Memory B cell (primary cell): ENCODE data around the gene L3MBTL1.

ENCODE experiments used
- ATAC-seq: fragments of 150-1000 bp; cut with Tn5 transposase; 2 replicates; pipeline ENCODE4 v1.10.0; 2021; ENCODE audit warnings: low read depth, mild to moderate bottlenecking, moderate library complexity
- DNase-seq, 2 donors: peaks; one replicate each; pipeline ENCODE4 v3.0.0; 2022; ENCODE audit warnings: low spot score in 2 of 2
- H3K27ac Mint-ChIP-seq: one replicate; pipeline ENCODE4 v1.8.0; 2022; ENCODE audit warnings: mild to moderate bottlenecking, moderate library complexity, mixed read lengths
- H3K27me3 Mint-ChIP-seq: one replicate; pipeline ENCODE4 v1.8.0; 2022; ENCODE audit warnings: mixed read lengths
- H3K36me3 Mint-ChIP-seq: one replicate; pipeline ENCODE4 v1.8.0; 2022; ENCODE audit warnings: mild to moderate bottlenecking, mixed read lengths
- H3K4me1 Mint-ChIP-seq: one replicate; pipeline ENCODE4 v1.8.0; 2022; ENCODE audit warnings: mixed read lengths
- H3K4me3 Mint-ChIP-seq: one replicate; pipeline ENCODE4 v1.8.0; 2022; ENCODE audit warnings: mild to moderate bottlenecking, moderate library complexity, mixed read lengths
- H3K9me3 Mint-ChIP-seq: one replicate; pipeline ENCODE4 v1.8.0; 2022; ENCODE audit warnings: mixed read lengths

Gene L3MBTL1

DNA sequence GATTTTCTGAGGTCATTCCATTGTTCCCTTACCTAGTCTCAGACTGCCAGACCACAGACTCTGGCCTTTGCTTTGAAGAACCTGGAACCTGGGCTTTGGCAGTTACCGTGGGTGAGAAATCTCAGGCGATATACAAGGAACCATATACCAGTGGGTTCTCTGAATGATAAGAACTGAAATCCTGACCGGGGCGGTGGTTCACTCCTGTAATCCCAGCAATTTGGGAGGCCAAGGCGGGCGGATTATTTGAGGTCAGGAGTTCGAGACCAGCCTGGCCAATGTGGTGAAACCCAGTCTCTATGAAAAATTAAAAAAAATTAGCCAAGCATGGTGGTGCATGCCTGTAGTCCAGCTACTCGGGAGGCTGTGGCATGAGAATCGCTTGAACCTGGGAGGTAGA is 37.0 kb downstream of the L3MBTL1 start:
- ATAC-seq (no peak), DNase-seq (no peak)
- H3K4me1 Mint-ChIP-seq, result no peaks in the 10 kb centered on the region
- peaks cover 17% of the 10 kb centered on the region for H3K36me3 Mint-ChIP-seq
- H3K27me3 Mint-ChIP-seq, result peaks cover 2% of the 10 kb centered on the region
- H3K27ac Mint-ChIP-seq, result no peak overlapping the region
- no peak overlapping the region for H3K4me3 Mint-ChIP-seq
- peaks cover 2% of the 10 kb centered on the region for H3K9me3 Mint-ChIP-seq

DNA sequence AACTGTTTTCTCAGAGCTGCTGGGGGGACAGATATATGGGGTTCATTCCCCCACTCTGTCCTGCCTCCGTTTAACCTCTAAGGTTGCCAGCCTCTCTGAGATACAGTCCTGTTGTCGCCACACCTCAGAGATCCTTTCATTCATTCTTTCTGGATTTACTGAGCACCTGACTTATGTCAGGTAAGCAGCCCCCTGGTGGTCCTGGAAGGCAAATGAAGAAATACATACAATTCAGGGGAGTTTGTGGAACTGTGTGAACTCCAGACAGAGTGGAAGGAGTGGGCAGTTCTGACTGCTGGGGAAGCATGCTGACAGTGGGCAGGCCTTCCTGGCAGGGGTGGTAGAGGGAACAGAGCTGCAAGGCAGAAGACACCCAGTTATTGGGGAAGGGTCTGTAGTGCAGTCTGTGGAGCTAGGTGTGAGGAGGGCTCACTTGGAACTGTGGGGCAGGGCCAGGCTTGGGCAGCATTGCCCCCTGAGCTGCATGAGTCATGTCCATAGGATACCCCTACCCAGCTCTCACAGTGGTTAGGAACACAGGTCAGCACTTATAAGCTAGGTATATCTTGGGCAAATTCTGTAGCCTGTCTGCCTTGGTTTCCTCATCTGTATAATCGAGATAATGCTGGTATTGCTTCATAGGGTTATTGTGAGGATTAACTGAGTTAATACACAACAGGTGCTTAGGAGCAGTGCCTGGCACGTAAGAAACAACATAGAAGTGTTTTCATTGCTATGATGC is 38.5 kb downstream of the L3MBTL1 start:
- no peak overlapping the region for H3K4me3 Mint-ChIP-seq
- no peaks in the 10 kb centered on the region for H3K4me1 Mint-ChIP-seq
- peaks cover 17% of the 10 kb centered on the region for H3K36me3 Mint-ChIP-seq
- H3K9me3 Mint-ChIP-seq, result peaks cover 2% of the 10 kb centered on the region
- ATAC-seq, result no peak
- DNase-seq, result no peak
- H3K27ac Mint-ChIP-seq, result no peak overlapping the region
- H3K27me3 Mint-ChIP-seq, result peaks cover 2% of the 10 kb centered on the region

DNA sequence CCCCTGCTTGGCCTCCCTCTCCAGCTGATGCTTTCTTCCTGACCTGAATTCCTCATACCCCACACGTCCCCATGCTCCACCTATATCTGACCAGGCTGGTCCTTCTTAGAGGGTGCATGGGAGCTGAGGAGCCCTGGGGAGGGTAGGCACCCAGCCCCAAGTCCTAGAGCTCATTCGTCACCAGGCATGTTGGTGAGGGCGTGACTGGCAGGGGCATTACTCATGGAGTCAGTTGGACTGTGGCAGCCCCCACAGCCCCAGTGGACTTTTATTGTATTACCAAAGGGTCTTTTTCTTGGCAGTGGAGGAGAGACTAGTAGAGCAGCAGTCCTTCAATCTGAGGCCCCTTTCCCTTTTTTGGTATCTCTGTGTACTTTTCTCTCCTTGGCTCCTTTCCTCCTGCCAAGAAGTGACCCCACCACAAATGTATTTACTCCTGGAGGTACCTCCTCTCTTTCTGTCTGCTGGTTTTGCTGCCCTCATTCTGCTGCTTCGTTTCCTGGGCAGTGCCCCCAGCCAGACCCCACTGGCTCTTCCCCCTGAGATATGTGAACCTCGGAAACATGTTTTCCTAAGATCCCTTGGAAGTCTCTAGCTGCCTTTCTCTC is 40.9 kb downstream of the L3MBTL1 start:
- no peaks in the 10 kb centered on the region for H3K4me1 Mint-ChIP-seq
- peaks cover 2% of the 10 kb centered on the region for H3K27me3 Mint-ChIP-seq
- H3K9me3 Mint-ChIP-seq, result peaks cover 2% of the 10 kb centered on the region
- no peak overlapping the region for H3K27ac Mint-ChIP-seq
- H3K36me3 Mint-ChIP-seq, result peaks cover 18% of the 10 kb centered on the region
- DNase-seq, result no peak
- H3K4me3 Mint-ChIP-seq, result no peak overlapping the region
- ATAC-seq, result no peak

DNA sequence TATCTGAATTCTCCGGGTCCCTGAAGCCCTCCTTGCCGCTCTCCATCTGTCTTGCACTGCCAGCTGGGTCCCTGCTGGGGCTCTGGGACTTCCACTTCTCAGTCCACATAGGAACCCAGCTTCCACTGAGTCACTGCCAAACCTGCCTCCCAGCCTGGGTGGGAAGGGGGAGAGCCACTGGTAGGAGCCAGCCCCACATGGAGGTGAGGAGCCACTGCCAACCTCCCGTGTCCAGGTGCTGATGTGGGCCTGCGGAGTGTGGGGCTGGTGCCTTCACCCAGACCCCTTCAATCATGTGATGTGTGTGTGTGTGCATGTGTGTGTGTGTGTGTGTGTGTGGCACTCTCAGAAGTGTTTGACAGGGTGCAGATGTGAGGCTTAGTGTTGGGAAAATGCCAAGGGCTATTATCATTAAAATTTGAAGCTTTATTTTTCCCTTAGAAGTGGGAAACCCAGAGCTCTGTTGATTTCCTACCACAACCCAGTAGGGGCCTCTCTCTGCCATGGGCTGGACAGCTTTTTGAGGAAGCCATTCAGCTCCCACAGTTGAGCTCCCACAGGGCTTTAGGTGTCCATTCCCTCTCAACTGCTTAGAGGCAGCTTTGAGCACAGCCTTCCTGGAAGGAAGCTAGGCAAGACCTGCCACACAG is 42.0 kb downstream of the L3MBTL1 start:
- Mint-ChIP-seq H3K9me3 (peaks cover 2% of the 10 kb centered on the region), H3K36me3 (peaks cover 18% of the 10 kb centered on the region), H3K27ac (no peak overlapping the region), H3K4me1 (no peaks in the 10 kb centered on the region), H3K4me3 (no peak overlapping the region), H3K27me3 (peaks cover 2% of the 10 kb centered on the region)
- ATAC-seq (no peak), DNase-seq (no peak)

- Mint-ChIP-seq H3K4me1 (no peaks in the 10 kb centered on the region), H3K27me3 (peaks cover 2% of the 10 kb centered on the region), H3K4me3 (no peak overlapping the region), H3K36me3 (peaks cover 18% of the 10 kb centered on the region), H3K27ac (no peak overlapping the region), H3K9me3 (peaks cover 2% of the 10 kb centered on the region)
- DNase-seq, result no peak
- no peak for ATAC-seq
Measured at GRCh38 chr20:43550456-43550855, 43.0 kb downstream of the L3MBTL1 start.

DNA sequence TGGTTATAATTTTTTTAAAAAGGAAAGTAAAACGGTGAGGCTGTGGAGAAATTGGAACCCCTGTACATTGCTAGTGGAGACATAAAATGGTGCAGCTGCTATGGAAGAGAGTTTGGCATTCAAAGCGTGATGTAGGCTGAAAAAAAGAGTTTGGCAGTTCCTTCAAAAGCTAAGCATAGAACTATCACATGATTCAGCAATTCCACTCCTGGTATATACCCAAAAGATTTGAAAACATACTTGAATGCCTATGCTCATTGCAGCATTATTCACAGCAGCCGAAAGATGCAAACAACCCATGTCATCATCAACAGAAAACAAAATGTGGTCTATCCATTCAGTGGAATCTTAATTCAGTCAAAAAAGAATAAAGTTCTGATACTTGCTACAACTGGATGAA is 46.9 kb downstream of the L3MBTL1 start:
- H3K27ac Mint-ChIP-seq, result no peak overlapping the region
- H3K36me3 Mint-ChIP-seq, result peaks cover 4% of the 10 kb centered on the region
- H3K9me3 Mint-ChIP-seq, result no peaks in the 10 kb centered on the region
- no peak overlapping the region for H3K4me3 Mint-ChIP-seq
- no peaks in the 10 kb centered on the region for H3K4me1 Mint-ChIP-seq
- no peaks in the 10 kb centered on the region for H3K27me3 Mint-ChIP-seq
- DNase-seq (no peak), ATAC-seq (no peak)

GRCh38 chr20:43558412-43559146 is 51.1 kb downstream of the L3MBTL1 start, which contains the start of gene SGK2:
SGK2 (plus strand) TSS chr20:43559027; CDS start chr20:43566496, 7,469 bp downstream.
- DNase-seq (no peak), ATAC-seq (no peak)
- Mint-ChIP-seq H3K4me1 (peaks cover 4% of the 10 kb centered on the region), H3K27me3 (no peaks in the 10 kb centered on the region), H3K27ac (no peak within 1 kb of the TSS), H3K4me3 (no peak within 1 kb of the TSS), H3K36me3 (no peaks in the 10 kb centered on the region), H3K9me3 (no peaks in the 10 kb centered on the region)

GRCh38 chr20:43559147-43559987 is 51.9 kb downstream of the L3MBTL1 start:
- Mint-ChIP-seq H3K27me3 (no peaks in the 10 kb centered on the region), H3K27ac (no peak overlapping the region), H3K9me3 (no peaks in the 10 kb centered on the region), H3K4me3 (no peak overlapping the region), H3K36me3 (no peaks in the 10 kb centered on the region), H3K4me1 (peaks cover 4% of the 10 kb centered on the region)
- DNase-seq (no peak), ATAC-seq (no peak)

DNA sequence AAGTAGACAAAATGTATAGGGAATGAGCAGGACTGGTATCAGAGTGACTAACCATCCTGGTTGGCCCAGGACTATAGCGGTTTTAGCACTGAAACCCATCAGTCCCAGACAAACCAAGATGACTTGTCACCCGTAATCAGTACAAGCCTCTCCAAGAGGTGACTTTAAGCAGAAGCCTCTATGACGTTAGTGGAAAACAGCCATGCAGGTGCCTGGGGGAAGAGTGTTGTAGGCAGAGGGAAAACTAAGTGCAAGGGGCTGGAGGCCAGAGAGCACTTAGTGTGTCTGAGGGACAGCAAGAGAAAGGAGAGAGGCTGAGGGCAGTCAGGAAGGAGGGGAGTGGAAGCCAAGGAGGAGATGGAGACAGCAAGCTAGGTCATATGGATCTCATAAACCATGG is 53.5 kb downstream of the L3MBTL1 start:
- DNase-seq, result no peak
- no peak for ATAC-seq
- H3K36me3 Mint-ChIP-seq, result peaks cover 1% of the 10 kb centered on the region
- H3K4me3 Mint-ChIP-seq, result no peak overlapping the region
- H3K4me1 Mint-ChIP-seq, result peaks cover 6% of the 10 kb centered on the region
- no peaks in the 10 kb centered on the region for H3K27me3 Mint-ChIP-seq
- no peak overlapping the region for H3K27ac Mint-ChIP-seq
- no peaks in the 10 kb centered on the region for H3K9me3 Mint-ChIP-seq

- Mint-ChIP-seq H3K4me1 (peaks cover 6% of the 10 kb centered on the region), H3K4me3 (no peak overlapping the region), H3K27ac (peak overlapping the region; percentile 33), H3K9me3 (no peaks in the 10 kb centered on the region), H3K36me3 (peaks cover 1% of the 10 kb centered on the region), H3K27me3 (no peaks in the 10 kb centered on the region)
- DNase-seq, result no peak
- ATAC-seq, result no peak
Measured at GRCh38 chr20:43563429-43563828, 55.9 kb downstream of the L3MBTL1 start.

- Mint-ChIP-seq H3K27ac (no peak overlapping the region), H3K9me3 (no peaks in the 10 kb centered on the region), H3K4me1 (peaks cover 6% of the 10 kb centered on the region), H3K27me3 (no peaks in the 10 kb centered on the region), H3K36me3 (peaks cover 1% of the 10 kb centered on the region), H3K4me3 (no peak overlapping the region)
- ATAC-seq, result no peak
- DNase-seq, result no peak
Measured at GRCh38 chr20:43563991-43564390, 56.5 kb downstream of the L3MBTL1 start.

DNA sequence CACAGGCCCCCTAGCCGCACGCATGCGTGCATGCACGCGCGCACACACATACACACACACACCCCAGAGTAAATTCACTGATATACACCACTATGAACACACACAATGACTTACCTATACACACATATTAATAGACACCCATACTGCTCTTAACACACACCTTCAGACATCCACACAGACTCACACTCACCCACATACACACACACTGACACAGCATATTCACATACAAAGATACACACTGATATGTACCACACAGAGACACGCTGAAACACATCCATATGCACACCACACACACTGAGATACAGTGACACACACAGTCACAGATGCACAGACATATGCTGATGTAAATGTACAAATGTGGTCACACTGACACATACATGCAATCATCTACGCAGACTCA is 57.0 kb downstream of the L3MBTL1 start:
- H3K9me3 Mint-ChIP-seq, result no peaks in the 10 kb centered on the region
- no peak overlapping the region for H3K27ac Mint-ChIP-seq
- ATAC-seq (no peak), DNase-seq (no peak)
- no peak overlapping the region for H3K4me3 Mint-ChIP-seq
- peaks cover 1% of the 10 kb centered on the region for H3K36me3 Mint-ChIP-seq
- no peaks in the 10 kb centered on the region for H3K27me3 Mint-ChIP-seq
- H3K4me1 Mint-ChIP-seq, result peaks cover 6% of the 10 kb centered on the region

- ATAC-seq, result no peak
Measured at GRCh38 chr20:43564993-43565757, 57.7 kb downstream of the L3MBTL1 start.

More at GRCh38 chr20:43564993-43565757, 57.7 kb downstream of the L3MBTL1 start:
- no peak for DNase-seq
- Mint-ChIP-seq H3K27ac (no peak overlapping the region), H3K36me3 (peaks cover 1% of the 10 kb centered on the region), H3K4me1 (peaks cover 6% of the 10 kb centered on the region), H3K4me3 (no peak overlapping the region), H3K27me3 (no peaks in the 10 kb centered on the region), H3K9me3 (no peaks in the 10 kb centered on the region)
